HepG2 (cell line): ENCODE results near the gene GALNT17. TPM values are rescaled to one million over a fixed set of nuclear protein-coding genes. Genes with fewer than 3 reads are reported as not detected.

Source experiments
- ATAC-seq: fragments of 200-7000 bp; cut with Tn5 transposase; 3 replicates; pipeline ENCODE4 v1.9.1; 2020; ENCODE audit warnings: mild to moderate bottlenecking, moderate library complexity
- BruUV-seq: library from RNA; stranded (reverse); fragments of 400-500 nt; replicated peaks from 2 replicates; lab custom pipeline; 2021; lab: Mats Ljungman, UMichigan
- CTCF ChIA-PET: fragments of 300-600 bp; formaldehyde crosslinking; extraction: SDS; loops from one replicate; lab custom pipeline; 2021; ENCODE audit warnings: low total read pairs, inconsistent platforms, low intra/inter-chr PET ratio; lab: Yijun Ruan, JAX
- POLR2A ChIA-PET: fragments of 350-600 bp; sonication (Branson Sonifier 250); formaldehyde crosslinking; loops from one replicate; lab custom pipeline; 2020; ENCODE audit warnings: antibody characterized with exemption, inconsistent platforms; lab: Yijun Ruan, JAX
- DNase-seq: peaks from one replicate; pipeline ENCODE4 v3.0.0-alpha.2; 2015; ENCODE audit warnings: low spot score
- FAIRE-seq: peaks from 3 replicates; lab custom pipeline; 2011; peaks lifted over from hg19 to GRCh38; lab: Jason Lieb, UNC
- H2AFZ ChIP-seq: one replicate; pipeline ENCODE4 v1.6.1; 2011; ENCODE audit warnings: low read length, inconsistent platforms
- H3K27ac ChIP-seq: fragments of 300-600 bp; 3 replicates; pipeline ENCODE4 v1.8.0; 2011; ENCODE audit warnings: mixed run types, mild to moderate bottlenecking, mixed read lengths, low read length, inconsistent platforms; ENCODE audit not compliant: insufficient read depth; ENCODE audit errors: extremely low read length
- H3K27me3 ChIP-seq, 2 experiments: fragments of 200-600 bp in 1 of 2; 2 replicates in 1 of 2; 3 replicates in 1 of 2; pipeline versions ENCODE4 v1.6.0 to v1.8.0; 2011; ENCODE audit warnings: low read length in 2 of 2, mild to moderate bottlenecking in 2 of 2, moderate library complexity in 2 of 2, inconsistent platforms in 1 of 2; ENCODE audit not compliant: insufficient read depth in 2 of 2, control insufficient read depth in 1 of 2
- H3K36me3 ChIP-seq, 2 experiments: fragments of 200-600 bp in 1 of 2; replicated peaks in 1 of 2; 2 replicates in 1 of 2; 3 replicates in 1 of 2; pipeline versions ENCODE4 v1.5.1 to v1.8.0; 2011; ENCODE audit warnings: low read length in 2 of 2, inconsistent platforms in 1 of 2; ENCODE audit not compliant: insufficient read depth in 2 of 2, control insufficient read depth in 1 of 2
- H3K4me1 ChIP-seq: 2 replicates; pipeline ENCODE4 v1.5.1; 2012; ENCODE audit warnings: low read length, inconsistent platforms; ENCODE audit not compliant: insufficient read depth
- H3K4me2 ChIP-seq: 2 replicates; pipeline ENCODE4 v1.6.0; 2011; ENCODE audit warnings: low read depth, low read length, inconsistent platforms
- H3K4me3 ChIP-seq, 3 experiments: fragments of 200-600 bp in 1 of 3; sonication (generic), shearing (Covaris generic) in 1 of 3; replicated peaks in 1 of 3; 2 replicates each; pipeline ENCODE4 v1.5.1; 2011 to 2016; ENCODE audit warnings: low read length in 3 of 3, inconsistent platforms in 2 of 3, low read depth in 2 of 3, mild to moderate bottlenecking in 2 of 3, control low read depth in 1 of 3, mixed read lengths in 1 of 3; ENCODE audit not compliant: insufficient read depth in 1 of 3
- H3K79me2 ChIP-seq: one replicate; pipeline ENCODE4 v1.6.1; 2011; ENCODE audit warnings: low read length, inconsistent platforms; ENCODE audit not compliant: insufficient read depth
- H3K9ac ChIP-seq: 2 replicates; pipeline ENCODE4 v1.6.0; 2011; ENCODE audit warnings: mild to moderate bottlenecking, low read depth, low read length, inconsistent platforms; ENCODE audit not compliant: insufficient read depth
- H3K9me3 ChIP-seq: 2 replicates; pipeline ENCODE4 v1.5.1; 2012; ENCODE audit warnings: mild to moderate bottlenecking, low read length
- H4K20me1 ChIP-seq: 2 replicates; pipeline ENCODE4 v1.6.0; 2011; ENCODE audit warnings: inconsistent platforms, mild to moderate bottlenecking, low read length, moderate library complexity; ENCODE audit not compliant: insufficient read depth
- ARNT ChIP-seq: fragments of 450-650 bp; IDR thresholded peaks from 2 replicates; pipeline ENCODE4 v1.6.1; 2017
- FOXC1 ChIP-seq: sonication (generic); formaldehyde crosslinking; IDR thresholded peaks from 2 replicates; pipeline ENCODE4 v1.8.0; 2022; ENCODE audit warnings: mild to moderate bottlenecking, missing genetic modification reagents, borderline replicate concordance
- RAD51 ChIP-seq: fragments of 450-650 bp; IDR thresholded peaks from 2 replicates; pipeline ENCODE4 v1.6.1; 2016; ENCODE audit warnings: borderline replicate concordance
- RARA ChIP-seq: IDR thresholded peaks from 2 replicates; pipeline ENCODE4 v1.6.1; 2016; ENCODE audit warnings: missing genetic modification reagents, missing compliant biosample characterization
- ZNF567 ChIP-seq: sonication (generic); formaldehyde crosslinking; IDR thresholded peaks from 2 replicates; pipeline ENCODE4 v1.8.1; 2023; ENCODE audit warnings: mild to moderate bottlenecking, missing genetic modification reagents, borderline replicate concordance
- ZNF777 ChIP-seq: sonication (generic); formaldehyde crosslinking; IDR thresholded peaks from 2 replicates; pipeline ENCODE4 v1.4.0; 2020; ENCODE audit warnings: missing genetic modification reagents
- WGBS: methylation state at CpG from one replicate; pipeline ENCODE4 v1.1.6; 2017; ENCODE audit warnings: low lambda C conversion rate; 5-methylcytosine and 5-hydroxymethylcytosine counted together
- in situ Hi-C: cut with HindIII; loops from 2 replicates; pipeline ENCODE4 v1.10.0; 2017; ENCODE audit warnings: low pct_unique_long_range_greater_than_20kb; ENCODE audit not compliant: extremely low pct_ligation_motif_present
- intact Hi-C: fragments of 100-400 bp; cut with micrococcal nuclease; formaldehyde crosslinking; loops from one replicate; pipeline ENCODE4 v1.10.0; 2022; ENCODE audit not compliant: unreplicated experiment
- polyA plus RNA-seq, 8 experiments: library from polyadenylated mRNA; depleted of rRNA in 3 of 8; stranded (reverse) in 7 of 8; unstranded in 1 of 8; fragments of >200 nt; fragmentation: Illumina TruSeq in 4 of 8; extraction: Trizol in 4 of 8; gene quantifications; 2 replicates each; pipeline versions ENCODE4 v1.2.1 to v1.2.3, GENCODE V29; 2011 to 2016; ENCODE audit warnings: low read depth in 4 of 8, missing spikeins in 1 of 8, mixed read lengths in 1 of 8; ENCODE audit not compliant: insufficient read depth in 1 of 8
- total RNA-seq, 5 experiments: library from RNA; depleted of rRNA; stranded (reverse); fragments of >200 nt; fragmentation: Illumina TruSeq; extraction: Trizol; gene quantifications; 2 replicates each; pipeline ENCODE4 v1.2.3, GENCODE V29; 2016; ENCODE audit warnings: low read depth in 1 of 5
- TF ChIP-seq, protein P1 (sequence below): sonication (generic); formaldehyde crosslinking; IDR thresholded peaks from 2 replicates; pipeline ENCODE4 v1.4.0; 2020; ENCODE audit warnings: missing genetic modification reagents
- TF ChIP-seq, protein P2 (sequence below): sonication (generic); formaldehyde crosslinking; IDR thresholded peaks from 2 replicates; pipeline ENCODE4 v1.4.0; 2020; ENCODE audit warnings: missing genetic modification reagents
- TF ChIP-seq, protein P3 (sequence below): sonication (generic); formaldehyde crosslinking; IDR thresholded peaks from 2 replicates; pipeline ENCODE4 v1.5.1; 2020; ENCODE audit warnings: mild to moderate bottlenecking, missing genetic modification reagents, moderate library complexity
- TF ChIP-seq, protein P4 (sequence below), 2 experiments: sonication (generic) in 1 of 2; formaldehyde crosslinking in 1 of 2; IDR thresholded peaks; 2 replicates each; pipeline versions ENCODE4 v1.5.1 to v1.6.1; 2011 to 2020; ENCODE audit warnings: borderline replicate concordance in 1 of 2, low read depth in 1 of 2, low read length in 1 of 2, mild to moderate bottlenecking in 1 of 2, missing genetic modification reagents in 1 of 2, moderate library complexity in 1 of 2

The GALNT17 gene
- total and polyA plus RNA-seq, 2 of the 13 experiments (the other 11 are each of a cell fraction or from before 2014, with no cell fraction given) = not detected

DNA sequence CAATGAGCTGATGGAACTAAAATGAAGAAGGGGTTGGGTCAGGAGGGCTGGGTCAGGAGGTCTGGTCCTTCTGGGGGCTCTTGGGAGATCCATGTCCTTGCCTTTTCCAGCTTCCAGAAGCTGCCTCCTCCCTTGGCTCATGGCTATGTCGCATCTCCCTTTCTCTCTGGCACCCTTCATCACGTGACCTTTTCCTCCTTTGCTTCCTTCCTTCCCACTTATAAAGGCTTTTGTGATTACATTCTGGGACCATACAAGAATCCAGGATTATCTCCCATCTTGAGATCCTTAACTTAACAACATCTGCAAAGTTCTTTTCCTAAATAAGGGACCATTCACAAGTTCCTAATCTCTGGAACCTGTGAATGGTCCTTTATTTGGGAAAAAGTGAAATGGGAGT is 290.2 kb downstream of the GALNT17 start:
- ATAC-seq = no peak
- in situ Hi-C loops = no loop called here
- CTCF ChIA-PET = no interaction called here

More for the DNA sequence above, 290.2 kb downstream of the GALNT17 start:
- Histone ChIP-seq H3K9me3 (no peaks in the 10 kb centered on the region), H2AFZ (no peak overlapping the region), H3K4me3 (no peak overlapping the region), H4K20me1 (no peaks in the 10 kb centered on the region), H3K4me2 (no peak overlapping the region), H3K4me1 (no peaks in the 10 kb centered on the region)
- no peak for DNase-seq
- TF ChIP-seq ZNF777 (CRISPR knock-in tag) (no peak), ZNF567 (CRISPR knock-in tag) (no peak), RARA (no peak), RAD51 (peak; percentile 67; the same call in 1 of the 2 replicates), FOXC1 (CRISPR knock-in tag) (no peak), ARNT (no peak)
- TF ChIP-seq, protein P1, sequence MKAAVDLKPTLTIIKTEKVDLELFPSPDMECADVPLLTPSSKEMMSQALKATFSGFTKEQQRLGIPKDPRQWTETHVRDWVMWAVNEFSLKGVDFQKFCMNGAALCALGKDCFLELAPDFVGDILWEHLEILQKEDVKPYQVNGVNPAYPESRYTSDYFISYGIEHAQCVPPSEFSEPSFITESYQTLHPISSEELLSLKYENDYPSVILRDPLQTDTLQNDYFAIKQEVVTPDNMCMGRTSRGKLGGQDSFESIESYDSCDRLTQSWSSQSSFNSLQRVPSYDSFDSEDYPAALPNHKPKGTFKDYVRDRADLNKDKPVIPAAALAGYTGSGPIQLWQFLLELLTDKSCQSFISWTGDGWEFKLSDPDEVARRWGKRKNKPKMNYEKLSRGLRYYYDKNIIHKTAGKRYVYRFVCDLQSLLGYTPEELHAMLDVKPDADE = no peak
- TF ChIP-seq, protein P2, sequence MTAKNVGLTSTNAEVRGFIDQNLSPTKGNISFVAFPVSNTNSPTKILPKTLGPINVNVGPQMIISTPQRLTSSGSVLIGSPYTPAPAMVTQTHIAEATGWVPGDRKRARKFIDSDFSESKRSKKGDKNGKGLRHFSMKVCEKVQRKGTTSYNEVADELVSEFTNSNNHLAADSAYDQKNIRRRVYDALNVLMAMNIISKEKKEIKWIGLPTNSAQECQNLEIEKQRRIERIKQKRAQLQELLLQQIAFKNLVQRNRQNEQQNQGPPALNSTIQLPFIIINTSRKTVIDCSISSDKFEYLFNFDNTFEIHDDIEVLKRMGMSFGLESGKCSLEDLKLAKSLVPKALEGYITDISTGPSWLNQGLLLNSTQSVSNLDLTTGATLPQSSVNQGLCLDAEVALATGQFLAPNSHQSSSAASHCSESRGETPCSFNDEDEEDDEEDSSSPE (CRISPR knock-in tag) = no peak
- TF ChIP-seq, protein P3, sequence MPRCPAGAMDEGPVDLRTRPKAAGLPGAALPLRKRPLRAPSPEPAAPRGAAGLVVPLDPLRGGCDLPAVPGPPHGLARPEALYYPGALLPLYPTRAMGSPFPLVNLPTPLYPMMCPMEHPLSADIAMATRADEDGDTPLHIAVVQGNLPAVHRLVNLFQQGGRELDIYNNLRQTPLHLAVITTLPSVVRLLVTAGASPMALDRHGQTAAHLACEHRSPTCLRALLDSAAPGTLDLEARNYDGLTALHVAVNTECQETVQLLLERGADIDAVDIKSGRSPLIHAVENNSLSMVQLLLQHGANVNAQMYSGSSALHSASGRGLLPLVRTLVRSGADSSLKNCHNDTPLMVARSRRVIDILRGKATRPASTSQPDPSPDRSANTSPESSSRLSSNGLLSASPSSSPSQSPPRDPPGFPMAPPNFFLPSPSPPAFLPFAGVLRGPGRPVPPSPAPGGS (CRISPR knock-in tag) = no peak
- TF ChIP-seq, protein P4, sequence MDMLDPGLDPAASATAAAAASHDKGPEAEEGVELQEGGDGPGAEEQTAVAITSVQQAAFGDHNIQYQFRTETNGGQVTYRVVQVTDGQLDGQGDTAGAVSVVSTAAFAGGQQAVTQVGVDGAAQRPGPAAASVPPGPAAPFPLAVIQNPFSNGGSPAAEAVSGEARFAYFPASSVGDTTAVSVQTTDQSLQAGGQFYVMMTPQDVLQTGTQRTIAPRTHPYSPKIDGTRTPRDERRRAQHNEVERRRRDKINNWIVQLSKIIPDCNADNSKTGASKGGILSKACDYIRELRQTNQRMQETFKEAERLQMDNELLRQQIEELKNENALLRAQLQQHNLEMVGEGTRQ (IDR thresholded peaks at IDR 0.05; ENCODE audit: low read depth, low read length) = 0 out of 2 replicates have a peak, but pooled peaks have one; percentile 16
- TF ChIP-seq, protein P4 (CRISPR knock-in tag; IDR thresholded peaks at IDR 0.05; ENCODE audit: borderline replicate concordance) = no peak
- TF ChIP-seq, all 625 proteins: peak for 2
- intact Hi-C loops = no loop called here
- POLR2A ChIA-PET = no interaction called here
- BruUV-seq = no TSS peak
- 7% methylated on average over 2 of the region's 2 CpGs for WGBS
- H3K36me3 ChIP-seq = no peaks in the 10 kb centered on the region
- FAIRE-seq = no peak
- H3K9ac ChIP-seq = no peak overlapping the region
- H3K27ac ChIP-seq = no peak overlapping the region
- no peaks in the 10 kb centered on the region for H3K79me2 ChIP-seq
- 0 out of 5 replicates have a peak, but pooled peaks cover 0 to 11% of the 10 kb centered on the region in 2 experiments for H3K27me3 ChIP-seq
